ENCODE measurements around the gene NKAIN1. TPM values are rescaled to one million over a fixed set of nuclear protein-coding genes. Genes with fewer than 3 reads are reported as not detected.
"Not testable (repeated sequence)": the region's sequence is repeated elsewhere in the genome, so short reads cannot be mapped to it uniquely, and the experiment has no call there.

NKAIN1 gene
- polyA plus RNA-seq (2014; cell fraction: cytosol; rRNA removed): 35.2 and 41.0 TPM in 2 replicates
- polyA plus RNA-seq (2014; cell fraction: nucleus; rRNA removed): 12.1 and 12.2 TPM in 2 replicates

GRCh38 chr1:31239653-31240241, at the start of gene NKAIN1:
NKAIN1 (minus strand) TSS chr1:31239887; CDS start chr1:31239547, 340 bp downstream.
- peak; percentile 50 for DNase-seq (ENCODE audit: low spot score)

DNA sequence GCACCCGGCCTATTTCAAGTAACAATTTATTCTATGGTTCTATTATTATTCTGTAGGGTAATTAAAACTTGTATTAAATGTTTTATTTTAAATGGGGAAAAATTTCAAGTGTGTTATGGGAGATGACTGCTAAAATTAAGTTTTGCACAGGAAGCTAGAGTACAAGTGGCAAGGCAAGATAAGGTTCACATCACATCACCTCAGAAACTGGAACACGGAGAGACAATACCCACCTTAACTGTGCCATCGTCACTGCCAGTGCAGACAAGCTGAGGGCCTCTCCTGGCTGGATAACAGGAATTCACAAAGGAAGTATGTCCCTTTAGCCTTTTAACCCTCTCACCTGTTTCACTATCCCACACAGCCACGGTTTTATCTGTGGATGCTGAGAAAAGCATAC, 49.3 kb upstream of the NKAIN1 start:
- DNase-seq (ENCODE audit: low spot score): no peak

GRCh38 chr1:31287791-31288190, 48.1 kb upstream of the NKAIN1 start:
- DNase-seq (ENCODE audit: low spot score): not testable (repeated sequence)

DNA sequence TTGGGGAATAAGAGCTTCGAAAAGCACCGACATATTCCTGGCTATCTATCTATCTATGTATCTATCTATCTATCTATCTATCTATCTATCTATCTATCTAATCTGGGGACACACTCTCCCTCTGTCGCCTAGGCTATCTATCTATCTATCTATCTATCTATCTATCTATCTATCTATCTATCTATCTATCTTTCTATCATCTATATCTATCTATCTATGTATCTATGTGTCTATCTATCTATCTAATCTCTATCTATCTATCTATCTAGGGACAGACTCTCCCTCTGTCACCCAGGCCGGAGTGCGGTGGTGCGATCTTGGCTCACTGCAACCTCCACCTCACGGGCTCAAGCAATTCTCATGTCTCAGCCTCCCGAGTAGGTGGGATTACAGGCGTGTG, 42.7 kb upstream of the NKAIN1 start:
- not testable (repeated sequence) for DNase-seq (ENCODE audit: low spot score)

- DNase-seq (ENCODE audit: low spot score): no peak
These were observed 33.9 kb upstream of the NKAIN1 start for GRCh38 chr1:31273619-31274018.

GRCh38 chr1:31272369-31272768, 32.7 kb upstream of the NKAIN1 start:
- no peak for DNase-seq (ENCODE audit: low spot score)

DNA sequence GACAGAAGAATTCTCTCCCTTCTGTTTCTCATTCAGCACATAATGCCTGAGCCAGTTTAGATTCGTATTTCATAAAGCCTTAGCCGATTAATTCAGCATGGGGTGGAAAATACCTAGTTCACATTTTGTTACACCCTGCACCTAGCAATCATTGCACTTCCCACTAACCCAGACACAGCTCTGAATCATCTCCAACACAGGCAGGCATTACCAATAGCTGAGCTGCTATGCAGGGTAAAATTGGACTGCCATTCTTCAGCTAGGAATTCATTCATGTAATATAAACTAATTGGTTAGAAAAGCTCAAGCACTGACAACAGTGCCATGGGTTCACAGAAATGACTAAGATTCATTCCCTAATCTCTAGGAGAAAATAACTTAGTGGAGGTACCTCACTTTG, 26.9 kb upstream of the NKAIN1 start:
- no peak for DNase-seq (ENCODE audit: low spot score)

- no peak for DNase-seq (ENCODE audit: low spot score)
These were observed 25.2 kb upstream of the NKAIN1 start for GRCh38 chr1:31264790-31265386.

GRCh38 chr1:31263408-31263807, 23.7 kb upstream of the NKAIN1 start:
- no peak for DNase-seq (ENCODE audit: low spot score)

- DNase-seq (ENCODE audit: low spot score): not testable (repeated sequence)
These were observed 22.7 kb upstream of the NKAIN1 start for GRCh38 chr1:31262393-31262792.

- DNase-seq (ENCODE audit: low spot score): no peak
These were observed 22.2 kb upstream of the NKAIN1 start for GRCh38 chr1:31261916-31262315.

GRCh38 chr1:31259746-31260145, 20.1 kb upstream of the NKAIN1 start:
- DNase-seq (ENCODE audit: low spot score): no peak

GRCh38 chr1:31258581-31258980, 18.9 kb upstream of the NKAIN1 start:
- no peak for DNase-seq (ENCODE audit: low spot score)

DNA sequence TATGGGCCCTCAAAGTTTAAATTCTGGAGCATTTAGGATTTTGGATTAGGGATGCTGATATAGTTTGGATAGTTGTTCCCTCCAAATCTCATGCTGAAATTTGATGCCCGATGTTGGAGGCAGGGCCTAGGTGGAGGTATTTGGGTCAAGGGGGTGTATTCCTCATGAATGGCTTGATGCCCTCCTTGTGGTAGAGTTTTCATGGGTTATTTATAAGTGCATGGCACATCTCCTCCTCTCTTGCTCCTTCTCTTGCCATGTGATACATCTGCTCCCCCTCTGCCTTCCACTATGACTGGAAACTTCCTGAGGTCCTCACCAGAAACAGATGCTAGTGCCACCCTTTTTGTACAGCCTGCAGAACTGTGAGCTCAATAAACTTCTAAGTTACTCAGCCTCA, 17.5 kb upstream of the NKAIN1 start:
- no peak for DNase-seq (ENCODE audit: low spot score)

DNA sequence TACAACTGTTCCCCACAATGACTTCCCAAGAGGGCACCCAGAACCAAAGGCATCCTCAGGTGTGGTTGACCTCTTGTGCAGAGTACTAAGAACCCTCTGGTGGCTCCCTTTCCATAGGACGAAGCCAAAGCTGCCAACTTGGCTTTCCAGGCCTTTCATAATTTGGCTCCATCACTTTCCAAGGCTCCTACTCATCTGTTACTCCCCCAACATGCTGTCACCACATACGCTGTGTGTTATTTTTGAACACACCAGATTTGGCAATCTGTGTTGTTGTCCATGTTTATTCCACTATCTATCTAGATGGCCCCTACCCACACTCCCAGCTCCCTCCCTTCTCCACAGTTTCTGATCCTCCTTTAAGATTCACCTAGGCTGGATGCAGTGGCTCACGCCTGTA, 10.2 kb upstream of the NKAIN1 start:
- DNase-seq (ENCODE audit: low spot score): no peak

GRCh38 chr1:31248276-31248675, 8.6 kb upstream of the NKAIN1 start:
- DNase-seq (ENCODE audit: low spot score): no peak

- DNase-seq (ENCODE audit: low spot score): no peak
These were observed 4.6 kb upstream of the NKAIN1 start for GRCh38 chr1:31244326-31244725.

DNA sequence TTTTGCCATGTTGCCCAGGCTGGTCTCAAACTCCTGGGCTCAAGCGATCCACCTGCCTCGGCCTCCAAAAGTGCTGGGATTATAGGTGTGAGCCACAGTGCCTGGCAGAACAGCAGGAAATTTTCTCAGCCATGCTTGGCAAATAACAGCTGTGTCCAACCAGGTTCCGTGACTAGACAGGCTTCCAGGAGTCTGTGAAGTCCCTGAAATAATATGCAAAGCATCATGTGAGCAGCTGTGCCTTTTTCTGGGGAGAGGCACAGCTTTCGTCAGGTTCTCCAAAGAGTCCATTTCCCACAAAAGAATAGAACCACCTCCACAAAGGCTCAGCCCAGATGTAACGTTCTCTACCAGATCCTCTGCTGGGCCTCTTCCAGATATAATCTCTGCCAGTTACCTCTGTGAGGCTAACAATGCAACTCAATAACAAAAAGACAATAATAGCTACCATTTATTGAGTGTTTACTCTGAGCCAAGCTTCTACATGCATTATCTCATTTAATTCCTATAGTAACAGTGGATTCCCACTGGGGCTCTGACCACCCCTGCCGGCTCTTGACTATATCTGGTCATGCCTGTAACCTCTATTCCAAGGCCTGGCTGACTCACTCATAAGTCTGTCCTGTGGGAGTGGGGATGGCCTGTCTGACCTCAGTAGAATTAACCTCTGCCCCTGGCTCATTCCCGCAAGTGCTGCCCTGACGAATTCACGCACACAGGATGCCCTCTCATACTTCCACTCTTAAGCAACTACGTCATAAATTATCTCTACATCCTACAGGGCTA, 4.0 kb upstream of the NKAIN1 start:
- DNase-seq (ENCODE audit: low spot score): no peak

DNA sequence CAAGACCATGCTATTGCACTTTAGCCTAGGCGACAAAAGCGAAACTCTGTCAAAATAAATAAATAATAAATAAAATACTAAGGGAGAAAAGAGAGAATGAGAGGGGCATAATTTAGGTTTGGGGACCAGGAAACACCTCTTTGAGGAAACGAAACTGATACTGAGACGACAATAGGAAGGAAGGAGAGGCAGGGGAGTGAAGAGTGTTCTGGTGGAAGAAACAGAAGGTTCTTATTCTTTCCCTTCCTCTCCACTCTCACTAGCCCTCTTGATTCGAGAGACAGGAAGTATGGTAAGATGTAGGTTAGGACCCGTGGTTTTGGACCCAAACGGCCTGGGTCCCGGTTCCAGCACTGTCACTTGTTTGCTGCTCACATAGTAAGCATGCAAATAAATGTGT, 1.6 kb upstream of the NKAIN1 start:
- no peak for DNase-seq (ENCODE audit: low spot score)

- DNase-seq (ENCODE audit: low spot score): peak; percentile 67
These were observed 587 bp downstream of the NKAIN1 start for GRCh38 chr1:31238986-31239613.

DNA sequence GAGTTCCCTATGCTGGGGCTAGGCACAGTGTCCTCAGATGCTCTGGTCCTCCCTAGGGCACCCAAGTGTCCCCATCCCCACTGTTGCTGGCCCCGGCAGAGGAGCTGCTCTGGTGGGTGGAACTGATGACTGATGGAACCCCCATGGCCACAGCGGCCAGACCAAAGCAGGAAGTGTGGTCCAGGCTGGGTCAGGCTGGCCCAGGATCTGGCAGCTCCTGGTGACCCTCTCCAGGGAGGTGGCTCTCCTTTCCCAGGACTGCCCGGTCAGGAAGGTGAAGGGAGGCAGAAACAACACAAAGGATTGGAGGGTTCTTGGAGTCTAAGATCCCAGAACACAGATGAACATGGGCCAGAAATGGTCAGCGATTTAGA, 1.1 kb downstream of the NKAIN1 start:
- DNase-seq (ENCODE audit: low spot score): no peak

GRCh38 chr1:31234870-31235269, 4.8 kb downstream of the NKAIN1 start:
- DNase-seq (ENCODE audit: low spot score): no peak

All from SK-N-DZ (cell line).